AG20443 (cell line): ENCODE results near the gene IP6K3.

Experiments used
- DNase-seq: peaks from one replicate; pipeline ENCODE4 v3.0.0; 2012; ENCODE audit warnings: low spot score, mixed read lengths

Gene IP6K3

GRCh38 chr6:33740204-33740608 lies 6.5 kb downstream of the IP6K3 start:
- peak; percentile 32 for DNase-seq

GRCh38 chr6:33739571-33739970 lies 7.1 kb downstream of the IP6K3 start:
- no peak for DNase-seq

GRCh38 chr6:33738879-33739278 lies 7.8 kb downstream of the IP6K3 start:
- no peak for DNase-seq

DNA sequence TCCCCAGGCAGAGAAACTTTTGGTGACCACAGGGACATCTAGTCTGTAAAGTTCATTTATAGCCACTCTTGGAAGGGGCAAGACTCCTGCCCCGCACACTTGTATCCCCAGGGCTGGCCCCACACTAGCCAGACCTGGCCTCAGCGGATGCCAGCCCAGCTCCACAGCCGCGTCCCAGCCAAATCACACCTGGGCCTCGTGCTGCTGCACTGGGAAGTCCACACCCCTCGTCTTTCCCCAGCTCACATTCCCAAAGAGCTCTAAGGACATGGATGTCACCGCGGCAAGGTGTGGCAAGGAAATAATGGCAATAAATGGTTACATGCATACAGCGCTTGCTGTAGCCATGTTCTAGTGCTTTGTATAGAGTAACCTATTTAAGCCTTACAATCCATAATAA lies 8.6 kb downstream of the IP6K3 start:
- no peak for DNase-seq

GRCh38 chr6:33737267-33738026 lies 9.3 kb downstream of the IP6K3 start:
- DNase-seq = no peak

GRCh38 chr6:33735216-33735615 lies 11.5 kb downstream of the IP6K3 start:
- no peak for DNase-seq

DNA sequence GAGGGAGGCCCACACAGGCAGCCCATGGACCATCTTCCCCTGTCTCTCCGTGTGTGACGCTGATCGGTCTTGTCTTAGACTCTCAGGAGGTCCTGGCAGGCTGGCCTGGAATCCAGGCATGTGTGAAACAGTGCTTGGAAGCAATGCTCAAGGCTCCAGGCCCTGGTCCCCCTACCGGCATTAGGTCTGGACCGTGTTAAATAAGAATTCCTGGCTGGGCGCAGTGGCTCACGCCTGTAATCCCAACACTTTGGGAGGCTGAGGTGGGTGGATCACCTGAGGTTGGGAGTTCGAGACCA lies 13.0 kb downstream of the IP6K3 start:
- no peak for DNase-seq

DNA sequence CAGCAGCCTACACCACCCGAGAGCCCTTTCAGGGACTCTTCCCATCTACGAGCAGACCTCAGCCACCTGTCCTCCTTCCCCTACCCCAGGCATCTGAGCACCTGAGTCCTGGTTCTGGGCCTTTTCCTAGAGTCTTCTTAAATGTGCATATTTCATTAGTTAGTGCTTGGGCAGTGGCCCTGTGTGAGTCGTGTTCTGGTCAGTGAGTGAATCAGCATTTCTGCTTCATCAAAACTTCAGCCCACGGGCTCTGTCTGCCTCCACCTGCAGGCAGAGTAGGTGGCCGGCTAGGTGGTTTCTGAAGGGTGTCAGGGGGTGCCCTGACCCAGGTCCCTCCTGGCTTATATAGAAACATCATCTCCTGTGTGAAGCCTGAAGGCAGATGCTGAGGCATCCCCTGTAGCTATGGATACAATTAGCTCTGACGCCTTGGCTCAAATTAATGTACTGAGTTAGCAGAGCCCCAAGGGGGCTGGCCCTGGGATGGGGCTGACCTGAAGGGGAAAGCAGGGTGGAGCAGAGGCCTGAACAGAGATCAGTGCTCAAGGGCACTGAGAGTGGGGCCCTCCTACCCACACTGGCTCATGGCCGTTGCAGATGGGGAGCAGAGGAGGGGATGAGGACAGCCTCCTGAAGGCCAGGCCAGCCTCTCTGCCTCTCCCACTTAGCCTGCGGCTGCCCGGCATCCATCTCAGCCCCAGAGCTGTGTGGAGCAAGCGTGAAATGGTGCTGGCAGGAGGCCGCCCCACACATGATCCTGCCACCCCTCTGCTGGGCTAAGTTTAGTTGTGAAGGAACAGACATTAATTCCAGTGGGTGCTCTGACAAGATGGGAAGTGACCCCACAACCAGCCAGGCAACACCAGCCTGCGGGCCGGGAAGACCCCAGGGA lies 13.6 kb downstream of the IP6K3 start:
- no peak for DNase-seq

DNA sequence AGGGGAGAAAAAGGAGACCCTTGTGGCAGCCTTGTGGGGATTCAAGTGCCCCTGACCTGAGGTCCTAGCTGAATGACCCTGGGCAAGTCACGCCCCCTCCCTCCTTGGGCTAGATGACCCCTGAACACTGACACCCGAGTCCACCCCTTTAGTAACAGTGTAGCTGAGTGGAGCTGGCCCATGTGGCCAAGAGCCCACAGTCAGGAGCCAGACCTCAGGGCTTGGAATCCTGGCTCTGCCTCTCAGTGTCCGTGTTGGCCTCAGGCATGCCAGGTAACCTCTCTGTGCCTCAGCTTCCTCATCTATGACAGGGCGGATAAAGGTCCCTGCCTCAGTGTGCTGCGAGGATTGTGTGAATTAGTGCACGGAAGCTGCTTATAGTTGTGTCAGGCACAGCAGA lies 14.3 kb downstream of the IP6K3 start:
- DNase-seq = no peak

DNA sequence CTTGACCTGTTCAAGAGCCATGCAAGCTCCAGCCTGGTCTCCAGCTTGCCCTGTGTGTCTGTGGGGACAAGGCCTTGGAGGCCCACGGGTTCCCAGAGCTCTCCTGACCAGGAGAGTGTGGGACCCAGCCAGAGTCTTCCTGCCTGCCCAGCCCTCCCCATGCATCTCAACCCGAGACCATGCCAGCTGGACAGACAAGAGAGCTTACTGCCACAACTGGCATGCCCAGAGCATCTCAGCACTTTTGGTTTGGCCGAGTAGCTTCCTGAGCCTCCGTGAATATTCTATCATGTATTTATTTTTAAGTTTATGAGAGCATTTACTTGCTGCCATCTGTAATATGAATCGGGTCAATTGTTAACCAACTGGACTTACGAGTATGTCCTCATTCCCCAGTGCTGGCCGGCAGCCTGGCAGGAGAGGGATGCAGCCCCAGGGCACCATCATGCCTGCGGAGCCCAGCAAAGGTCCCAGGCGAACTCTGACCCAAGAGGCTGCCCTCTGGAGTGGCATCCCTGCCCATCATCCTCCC lies 14.9 kb downstream of the IP6K3 start:
- DNase-seq = no peak

DNA sequence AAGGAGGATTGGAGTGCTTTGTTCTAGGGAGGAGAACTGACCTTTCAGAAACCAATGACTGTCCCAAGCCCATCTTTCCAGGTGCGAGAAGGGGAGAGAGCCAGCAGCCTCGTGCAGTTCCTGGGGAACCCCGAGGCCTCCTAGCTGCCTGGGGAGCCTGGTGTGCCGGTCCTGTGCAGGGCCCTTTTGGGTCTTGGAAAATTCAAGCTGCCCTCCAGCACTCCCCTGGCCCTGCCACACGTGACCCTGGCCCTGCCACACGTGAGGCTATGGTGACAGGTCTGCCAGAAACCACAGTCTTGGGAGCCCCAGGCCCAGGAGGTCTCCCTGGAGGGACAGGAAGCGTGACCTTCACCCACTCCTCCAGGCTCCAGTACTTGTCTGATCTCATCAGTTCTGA lies 15.7 kb downstream of the IP6K3 start:
- DNase-seq = no peak

DNA sequence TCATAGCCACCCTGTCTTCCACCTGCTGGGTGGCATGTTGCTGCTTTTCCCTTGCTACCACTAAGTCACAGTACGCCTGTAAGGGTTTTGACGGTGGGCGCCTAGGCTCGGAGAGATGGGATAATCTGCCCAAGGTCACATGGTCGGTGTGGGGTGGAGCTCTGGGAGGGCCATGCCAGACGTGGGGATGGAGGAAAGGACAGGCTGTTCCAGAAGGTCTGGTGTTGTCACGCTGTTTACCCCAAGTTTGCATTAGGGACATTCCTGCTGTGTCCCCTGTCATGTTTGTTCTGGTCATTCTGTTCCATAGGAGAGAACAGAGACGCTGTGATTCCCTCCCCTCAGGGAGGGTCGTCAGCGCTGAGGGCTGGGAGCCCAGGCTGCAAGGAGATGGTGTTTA lies 16.1 kb downstream of the IP6K3 start:
- DNase-seq = no peak

GRCh38 chr6:33729059-33729458 lies 17.6 kb downstream of the IP6K3 start:
- DNase-seq = no peak

- DNase-seq = no peak
These were observed 18.3 kb downstream of the IP6K3 start for GRCh38 chr6:33728438-33728837.

DNA sequence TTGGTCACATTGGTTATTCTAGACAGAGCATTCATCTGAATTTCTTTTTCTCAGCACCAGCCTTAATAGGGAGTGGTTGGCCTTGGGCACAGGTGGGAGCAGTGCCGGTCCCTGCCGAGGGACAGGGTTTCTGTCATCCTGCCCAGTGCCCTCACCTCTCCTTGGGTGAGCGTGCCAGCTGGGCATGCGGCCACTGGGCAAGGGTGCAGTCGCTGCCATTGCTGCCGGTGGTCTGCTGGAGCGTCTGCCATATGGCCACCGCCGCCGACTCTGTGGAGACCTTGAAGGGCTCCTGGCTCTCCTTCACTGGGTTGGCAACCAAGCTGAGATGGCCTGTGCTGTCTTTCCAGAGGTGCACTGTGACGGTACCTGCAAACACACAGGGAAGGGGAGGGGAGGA lies 18.8 kb downstream of the IP6K3 start:
- DNase-seq = no peak

GRCh38 chr6:33727126-33727525 lies 19.6 kb downstream of the IP6K3 start:
- no peak for DNase-seq

- no peak for DNase-seq
These were observed 20.0 kb downstream of the IP6K3 start for GRCh38 chr6:33726696-33727095.

- no peak for DNase-seq
These were observed 20.6 kb downstream of the IP6K3 start for GRCh38 chr6:33725891-33726673.

DNA sequence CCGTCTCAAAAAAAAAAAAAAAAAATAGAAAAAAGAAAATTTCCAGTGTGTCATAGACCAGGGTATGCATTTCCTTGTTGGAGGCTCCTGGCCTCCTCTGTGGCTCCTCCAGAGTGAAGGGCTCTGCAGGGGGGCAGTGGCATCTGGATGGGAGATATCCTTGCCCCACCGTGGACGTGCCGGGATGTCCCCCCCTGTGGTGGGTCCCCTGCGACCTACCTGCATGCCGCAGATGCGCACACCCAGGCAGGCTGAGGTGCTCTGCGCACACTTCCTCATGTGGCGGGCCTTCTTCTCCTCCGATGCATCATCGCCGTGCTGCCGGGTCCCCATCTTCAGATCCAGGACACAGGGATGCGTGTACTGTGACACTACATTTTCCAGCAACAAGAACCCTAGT lies 21.5 kb downstream of the IP6K3 start:
- no peak for DNase-seq

- DNase-seq = no peak
These were observed 22.3 kb downstream of the IP6K3 start for GRCh38 chr6:33724102-33725023.

GRCh38 chr6:33723371-33724085 lies 23.2 kb downstream of the IP6K3 start:
- DNase-seq = no peak
